CD4-positive, alpha-beta T cell (primary cell): ENCODE results near the gene VWC2L. TPM values are rescaled to one million over a fixed set of nuclear protein-coding genes. Genes with fewer than 3 reads are reported as not detected.

Experiments used
- ATAC-seq: fragments of 200-7000 bp; cut with Tn5 transposase; one replicate; pipeline ENCODE4 v1.10.0; 2022; ENCODE audit warnings: mild to moderate bottlenecking; ENCODE audit not compliant: poor library complexity
- CTCF ChIA-PET: fragments of 350-600 bp; sonication (Branson Sonifier 250); formaldehyde crosslinking; loops from one replicate; lab custom pipeline; 2021; ENCODE audit warnings: antibody characterized with exemption, inconsistent platforms; lab: Charles Lee
- POLR2A ChIA-PET: fragments of 350-600 bp; sonication (Branson Sonifier 250); formaldehyde crosslinking; loops from one replicate; lab custom pipeline; 2021; ENCODE audit warnings: antibody characterized with exemption, inconsistent platforms; lab: Charles Lee
- DNase-seq, 14 experiments: peaks; one replicate each; pipeline ENCODE4 v3.0.0-alpha.2; 2013 to 2020; ENCODE audit warnings: mixed read lengths in 2 of 14
- H3K27ac ChIP-seq, 2 donors: one replicate each; pipeline versions ENCODE4 v1.5.1 to v1.7.0; 2013; ENCODE audit warnings: low read length in 2 of 2, low read depth in 1 of 2, mild to moderate bottlenecking in 1 of 2
- H3K27me3 ChIP-seq, 2 experiments: 1 replicate in 1 of 2; 2 replicates in 1 of 2; pipeline versions ENCODE4 v1.6.1 to v1.7.0; 2013; ENCODE audit warnings: low read length in 2 of 2, control low read depth in 1 of 2, mild to moderate bottlenecking in 1 of 2, moderate library complexity in 1 of 2; ENCODE audit not compliant: insufficient read depth in 2 of 2, control insufficient read depth in 1 of 2
- H3K36me3 ChIP-seq: one replicate; pipeline ENCODE4 v1.6.1; 2013; ENCODE audit warnings: low read length, control low read depth; ENCODE audit not compliant: insufficient read depth
- H3K4me1 ChIP-seq: one replicate; pipeline ENCODE4 v1.6.1; 2013; ENCODE audit warnings: low read length, control low read depth; ENCODE audit not compliant: insufficient read depth
- H3K4me3 ChIP-seq: one replicate; pipeline ENCODE4 v1.5.1; 2013; ENCODE audit warnings: mild to moderate bottlenecking, low read length, moderate library complexity
- H3K9me3 ChIP-seq, 2 experiments: 1 replicate in 1 of 2; 2 replicates in 1 of 2; pipeline versions ENCODE4 v1.6.1 to v1.7.0; 2013; ENCODE audit warnings: low read length in 2 of 2, mild to moderate bottlenecking in 2 of 2, control low read depth in 1 of 2, moderate library complexity in 1 of 2; ENCODE audit not compliant: control insufficient read depth in 1 of 2, insufficient read depth in 1 of 2
- H3K27ac Mint-ChIP-seq: one replicate; pipeline ENCODE4 v1.8.0; 2020; ENCODE audit warnings: mixed read lengths
- H3K27me3 Mint-ChIP-seq: one replicate; pipeline ENCODE4 v1.8.0; 2021; ENCODE audit warnings: mixed read lengths
- H3K36me3 Mint-ChIP-seq: one replicate; pipeline ENCODE4 v1.8.0; 2021; ENCODE audit warnings: low read depth, mixed read lengths
- H3K4me1 Mint-ChIP-seq: one replicate; pipeline ENCODE4 v1.8.0; 2021; ENCODE audit warnings: low read depth, mixed read lengths
- H3K4me3 Mint-ChIP-seq: one replicate; pipeline ENCODE4 v1.8.0; 2020; ENCODE audit warnings: mild to moderate bottlenecking, mixed read lengths
- H3K9me3 Mint-ChIP-seq: one replicate; pipeline ENCODE4 v1.8.0; 2020; ENCODE audit warnings: mixed read lengths
- CTCF ChIP-seq: fragments of 200-600 bp; IDR thresholded peaks from one replicate; pipeline ENCODE4 v1.8.0; 2022; ENCODE audit warnings: antibody characterized with exemption, mild to moderate bottlenecking
- intact Hi-C, 2 experiments: fragments of 100-400 bp; cut with DNase I in 1 of 2; cut with micrococcal nuclease in 1 of 2; formaldehyde crosslinking; loops; one replicate each; pipeline versions ENCODE4 v1.15.1 to v1.9.0; 2023 to 2025; cut with DNase I, micrococcal nuclease
- total RNA-seq, 174 experiments: library from RNA in 2 of 174; stranded (reverse) in 2 of 174; gene quantifications; one replicate each; pipeline ENCODE4 v1.2.3 and lab custom pipeline; 2021 to 2026

The VWC2L gene
- total RNA-seq, 2 experiments from 2014 or later, result not detected

- ChIA-PET CTCF (no interaction called here), POLR2A (no interaction called here)
- no peak overlapping the region for H3K4me3 Mint-ChIP-seq
- H3K9me3 Mint-ChIP-seq, result no peaks in the 10 kb centered on the region
- no peak for ATAC-seq
- TF ChIP-seq CTCF, result no peak
- intact Hi-C loops, result no loop called here
- no peaks in the 10 kb centered on the region for H3K36me3 Mint-ChIP-seq
- no peak overlapping the region for H3K27ac Mint-ChIP-seq
- Histone ChIP-seq H3K4me1 (no peaks in the 10 kb centered on the region), H3K27me3 (no peaks in the 10 kb centered on the region), H3K27ac (no peak overlapping the region), H3K9me3 (no peaks in the 10 kb centered on the region), H3K36me3 (no peaks in the 10 kb centered on the region), H3K4me3 (no peak overlapping the region)
- peaks cover 5% of the 10 kb centered on the region for H3K27me3 Mint-ChIP-seq
- DNase-seq, result no peak
- H3K4me1 Mint-ChIP-seq, result no peaks in the 10 kb centered on the region
Observed at GRCh38 chr2:214519258-214519818, 108.5 kb downstream of the VWC2L start.

- Histone ChIP-seq H3K27ac (no peak overlapping the region), H3K9me3 (no peaks in the 10 kb centered on the region), H3K4me3 (no peak overlapping the region), H3K36me3 (no peaks in the 10 kb centered on the region), H3K27me3 (no peaks in the 10 kb centered on the region), H3K4me1 (no peaks in the 10 kb centered on the region)
- peaks cover 3% of the 10 kb centered on the region for H3K9me3 Mint-ChIP-seq
- intact Hi-C loops, result no loop called here
- ChIA-PET POLR2A (no interaction called here), CTCF (no interaction called here)
- H3K36me3 Mint-ChIP-seq, result no peaks in the 10 kb centered on the region
- peaks cover 4% of the 10 kb centered on the region for H3K27me3 Mint-ChIP-seq
- no peak for DNase-seq
- H3K4me1 Mint-ChIP-seq, result no peaks in the 10 kb centered on the region
- no peak overlapping the region for H3K4me3 Mint-ChIP-seq
- H3K27ac Mint-ChIP-seq, result no peak overlapping the region
- no peak for ATAC-seq
- no peak for TF ChIP-seq CTCF
Observed at GRCh38 chr2:214529021-214529420, 118.2 kb downstream of the VWC2L start.

GRCh38 chr2:214529514-214529913, 118.7 kb downstream of the VWC2L start:
- TF ChIP-seq CTCF, result no peak
- Mint-ChIP-seq H3K4me1 (no peaks in the 10 kb centered on the region), H3K4me3 (no peak overlapping the region), H3K9me3 (peaks cover 3% of the 10 kb centered on the region), H3K27ac (no peak overlapping the region), H3K27me3 (peaks cover 4% of the 10 kb centered on the region), H3K36me3 (no peaks in the 10 kb centered on the region)
- Histone ChIP-seq H3K9me3 (no peaks in the 10 kb centered on the region), H3K36me3 (no peaks in the 10 kb centered on the region), H3K4me1 (no peaks in the 10 kb centered on the region), H3K27me3 (no peaks in the 10 kb centered on the region), H3K27ac (no peak overlapping the region), H3K4me3 (no peak overlapping the region)
- ChIA-PET POLR2A (no interaction called here), CTCF (no interaction called here)
- intact Hi-C loops, result no loop called here
- no peak for ATAC-seq
- no peak for DNase-seq
